ENCODE measurements around the gene RASSF5.

Gene RASSF5

DNA sequence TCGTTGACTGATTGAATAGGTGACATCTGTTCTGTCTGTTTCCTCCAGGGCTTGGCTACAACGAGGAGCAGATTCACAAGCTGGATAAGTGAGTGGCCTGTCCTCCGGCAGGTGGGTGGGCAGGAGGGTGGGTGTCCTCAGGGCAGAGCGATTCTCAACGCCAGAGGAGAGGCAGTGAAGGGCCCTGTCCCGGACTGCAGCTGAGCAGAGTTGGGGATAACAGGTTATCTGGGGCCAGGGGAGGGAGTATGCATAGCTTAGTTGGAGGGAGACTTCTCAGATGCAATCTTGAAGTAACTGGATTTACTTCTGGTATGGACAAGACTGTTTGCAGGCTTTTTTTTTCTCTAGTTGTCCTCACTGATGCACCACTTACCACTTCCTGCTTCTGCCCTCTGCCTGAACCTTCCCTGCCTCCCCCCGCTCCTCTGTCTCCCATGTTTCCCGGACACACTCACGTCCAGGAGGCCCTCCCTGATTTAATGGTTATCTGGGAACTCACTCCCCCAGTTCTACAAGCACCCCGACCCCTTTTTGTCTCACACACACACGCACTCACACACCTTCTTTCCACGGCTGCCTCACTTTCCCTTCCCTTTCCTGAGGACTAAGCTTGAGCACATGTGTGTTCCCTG is 16.4 kb upstream of the RASSF5 start:
- peak overlapping the region; percentile 72 for H3K27ac ChIP-seq
- in situ Hi-C loops (cut with HindIII; ENCODE audit: low pct_ligation_motif_present, low sequenced_read_pairs): loop anchor here (25.0 kb wide), 1 partner anchor 96 kb away; no protein-coding TSS in a partner anchor
- TF ChIP-seq, protein P1, sequence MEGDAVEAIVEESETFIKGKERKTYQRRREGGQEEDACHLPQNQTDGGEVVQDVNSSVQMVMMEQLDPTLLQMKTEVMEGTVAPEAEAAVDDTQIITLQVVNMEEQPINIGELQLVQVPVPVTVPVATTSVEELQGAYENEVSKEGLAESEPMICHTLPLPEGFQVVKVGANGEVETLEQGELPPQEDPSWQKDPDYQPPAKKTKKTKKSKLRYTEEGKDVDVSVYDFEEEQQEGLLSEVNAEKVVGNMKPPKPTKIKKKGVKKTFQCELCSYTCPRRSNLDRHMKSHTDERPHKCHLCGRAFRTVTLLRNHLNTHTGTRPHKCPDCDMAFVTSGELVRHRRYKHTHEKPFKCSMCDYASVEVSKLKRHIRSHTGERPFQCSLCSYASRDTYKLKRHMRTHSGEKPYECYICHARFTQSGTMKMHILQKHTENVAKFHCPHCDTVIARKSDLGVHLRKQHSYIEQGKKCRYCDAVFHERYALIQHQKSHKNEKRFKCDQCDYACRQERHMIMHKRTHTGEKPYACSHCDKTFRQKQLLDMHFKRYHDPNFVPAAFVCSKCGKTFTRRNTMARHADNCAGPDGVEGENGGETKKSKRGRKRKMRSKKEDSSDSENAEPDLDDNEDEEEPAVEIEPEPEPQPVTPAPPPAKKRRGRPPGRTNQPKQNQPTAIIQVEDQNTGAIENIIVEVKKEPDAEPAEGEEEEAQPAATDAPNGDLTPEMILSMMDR (IDR thresholded peaks at IDR 0.05; ENCODE audit: low read depth, low read length, missing control alignments): no peak
- no peaks in the 10 kb centered on the region for H3K27me3 ChIP-seq (replicated peaks)
- peak; percentile 79 for DNase-seq
- H3K4me3 ChIP-seq (ENCODE audit: low read depth, low read length): no peak overlapping the region
- H3K36me3 ChIP-seq (replicated peaks): peaks cover 63% of the 10 kb centered on the region

DNA sequence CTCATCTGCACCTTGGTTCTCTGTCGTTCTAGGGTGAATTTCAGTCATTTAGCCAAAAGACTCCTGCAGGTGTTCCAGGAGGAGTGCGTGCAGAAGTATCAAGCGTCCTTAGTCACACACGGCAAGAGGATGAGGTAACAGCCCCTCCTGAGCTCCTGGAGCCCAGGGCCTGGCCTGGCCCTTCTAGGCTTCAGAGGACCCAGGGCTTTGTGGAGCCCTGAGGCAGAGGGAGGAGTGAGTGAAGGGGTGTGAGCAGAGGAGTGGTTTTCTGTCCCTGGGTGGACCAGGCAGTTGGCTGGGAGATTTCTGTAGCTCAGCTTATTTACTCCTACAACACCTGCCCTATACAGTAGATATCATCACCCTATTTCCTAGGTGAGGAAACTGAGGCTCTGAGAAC is 15.7 kb upstream of the RASSF5 start:
- TF ChIP-seq, protein P1 (IDR thresholded peaks at IDR 0.05; ENCODE audit: low read depth, low read length, missing control alignments): no peak

GRCh38 chr1:206492589-206492988 is 14.7 kb upstream of the RASSF5 start:
- Histone ChIP-seq H3K4me3 (ENCODE audit: low read depth, low read length) (no peak overlapping the region), H3K27me3 (replicated peaks) (no peaks in the 10 kb centered on the region), H3K27ac (no peak overlapping the region), H3K36me3 (replicated peaks) (peaks cover 57% of the 10 kb centered on the region)
- TF ChIP-seq, protein P1 (IDR thresholded peaks at IDR 0.05; ENCODE audit: low read depth, low read length, missing control alignments): no peak
- in situ Hi-C loops (cut with HindIII; ENCODE audit: low pct_ligation_motif_present, low sequenced_read_pairs): loop anchor here (25.0 kb wide), 1 partner anchor 95 kb away; no protein-coding TSS in a partner anchor
- DNase-seq: no peak

More for the DNA sequence above, 15.7 kb upstream of the RASSF5 start:
- Histone ChIP-seq H3K36me3 (replicated peaks) (peaks cover 58% of the 10 kb centered on the region), H3K4me3 (ENCODE audit: low read depth, low read length) (no peak overlapping the region), H3K27ac (no peak overlapping the region), H3K27me3 (replicated peaks) (no peaks in the 10 kb centered on the region)
- no peak for DNase-seq
- in situ Hi-C loops (cut with HindIII; ENCODE audit: low pct_ligation_motif_present, low sequenced_read_pairs): loop anchor here (25.0 kb wide), 1 partner anchor 96 kb away; no protein-coding TSS in a partner anchor

- Histone ChIP-seq H3K36me3 (replicated peaks) (peaks cover 52% of the 10 kb centered on the region), H3K4me3 (ENCODE audit: low read depth, low read length) (no peak overlapping the region), H3K27ac (no peak overlapping the region), H3K27me3 (replicated peaks) (no peaks in the 10 kb centered on the region)
- in situ Hi-C loops (cut with HindIII; ENCODE audit: low pct_ligation_motif_present, low sequenced_read_pairs): loop anchor here (25.0 kb wide), 1 partner anchor 94 kb away; no protein-coding TSS in a partner anchor
- no peak for DNase-seq
- TF ChIP-seq, protein P1 (IDR thresholded peaks at IDR 0.05; ENCODE audit: low read depth, low read length, missing control alignments): no peak
These were observed 14.1 kb upstream of the RASSF5 start for GRCh38 chr1:206493279-206493678.

DNA sequence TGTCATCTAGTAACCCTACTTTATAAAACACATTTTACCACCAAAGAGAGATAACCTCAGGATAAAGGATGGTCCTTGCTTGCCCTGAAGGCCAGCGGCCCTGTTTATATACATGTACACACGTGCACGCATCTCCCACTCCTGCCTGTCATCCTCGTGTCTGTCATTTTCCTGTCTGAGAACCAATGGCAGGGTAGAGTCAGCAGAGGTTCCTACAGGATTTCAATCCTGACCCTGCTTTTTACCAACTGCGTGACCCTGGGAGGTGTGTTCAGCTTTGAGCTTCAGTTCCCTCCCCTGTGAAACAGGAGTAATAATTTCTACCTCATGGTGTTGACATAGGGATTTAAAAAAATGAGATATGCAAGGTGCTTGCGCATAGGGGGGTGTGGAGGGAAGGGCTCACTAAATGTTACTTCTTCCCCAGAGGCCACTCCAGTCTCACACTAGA is 12.3 kb upstream of the RASSF5 start:
- Histone ChIP-seq H3K36me3 (replicated peaks) (peaks cover 52% of the 10 kb centered on the region), H3K4me3 (ENCODE audit: low read depth, low read length) (no peak overlapping the region), H3K27ac (no peak overlapping the region), H3K27me3 (replicated peaks) (no peaks in the 10 kb centered on the region)
- TF ChIP-seq, protein P1 (IDR thresholded peaks at IDR 0.05; ENCODE audit: low read depth, low read length, missing control alignments): no peak
- no peak for DNase-seq
- in situ Hi-C loops (cut with HindIII; ENCODE audit: low pct_ligation_motif_present, low sequenced_read_pairs): loop anchor here (25.0 kb wide), 1 partner anchor 92 kb away; no protein-coding TSS in a partner anchor
